ENCODE results near the gene ERAP2. TPM values are rescaled to one million over a fixed set of nuclear protein-coding genes. Genes with fewer than 3 reads are reported as not detected.

Gene ERAP2
- total and polyA plus RNA-seq, 2 of the 13 experiments (the other 11 are each of a cell fraction or from before 2014, with no cell fraction given), result 12.8 to 16.6 TPM

DNA sequence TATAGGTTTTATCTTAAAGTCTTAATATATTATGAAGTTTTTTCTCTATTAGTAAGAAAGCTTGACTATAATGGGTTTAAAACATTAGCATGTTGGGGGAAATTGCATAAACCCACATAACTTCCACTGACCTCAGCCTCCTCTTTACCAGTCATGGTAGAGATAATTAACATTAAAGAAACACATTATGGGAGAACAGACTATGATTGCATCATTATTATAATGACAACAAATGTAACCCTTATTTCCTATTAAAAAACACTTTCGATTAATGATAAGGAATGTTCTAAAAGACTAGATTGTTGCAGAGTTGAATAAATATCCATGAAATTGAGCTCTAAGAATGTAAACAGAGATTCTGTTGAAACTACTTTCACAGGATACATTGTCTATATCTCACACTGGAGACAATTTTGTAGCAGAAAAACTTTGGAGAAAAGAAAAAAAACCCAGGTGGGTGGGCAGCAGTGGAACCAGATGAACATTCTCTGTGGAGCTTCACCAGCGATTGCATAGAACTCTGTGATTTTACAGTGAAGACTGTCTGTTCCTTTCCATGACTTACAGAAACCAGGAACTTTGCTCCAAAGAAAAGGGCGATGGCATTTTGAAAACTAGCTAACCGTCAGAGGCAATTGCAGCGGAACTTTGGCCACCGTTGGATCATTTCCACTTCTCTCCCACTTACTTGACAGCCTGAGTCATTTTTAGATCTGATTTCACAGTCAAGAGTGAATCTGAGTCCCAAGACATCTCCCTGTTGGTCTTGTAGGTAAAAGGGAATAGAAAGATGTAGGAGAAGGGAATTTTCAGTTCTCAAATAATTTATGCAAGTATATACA, 21.0 kb upstream of the ERAP2 start:
- FAIRE-seq, result no peak
- WGBS (ENCODE audit: low lambda C conversion rate), result 0% methylated on average over 6 of the region's 6 CpGs
- TF ChIP-seq SMAD3 (CRISPR knock-in tag; IDR thresholded peaks at IDR 0.05) (no peak), ATF7 (IDR thresholded peaks at IDR 0.05) (peak; percentile 60), ATF7 (CRISPR knock-in tag; IDR thresholded peaks at IDR 0.05) (no peak)
- TF ChIP-seq, protein P1, sequence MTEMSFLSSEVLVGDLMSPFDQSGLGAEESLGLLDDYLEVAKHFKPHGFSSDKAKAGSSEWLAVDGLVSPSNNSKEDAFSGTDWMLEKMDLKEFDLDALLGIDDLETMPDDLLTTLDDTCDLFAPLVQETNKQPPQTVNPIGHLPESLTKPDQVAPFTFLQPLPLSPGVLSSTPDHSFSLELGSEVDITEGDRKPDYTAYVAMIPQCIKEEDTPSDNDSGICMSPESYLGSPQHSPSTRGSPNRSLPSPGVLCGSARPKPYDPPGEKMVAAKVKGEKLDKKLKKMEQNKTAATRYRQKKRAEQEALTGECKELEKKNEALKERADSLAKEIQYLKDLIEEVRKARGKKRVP (CRISPR knock-in tag; IDR thresholded peaks at IDR 0.05), result no peak
- H2AFZ ChIP-seq (ENCODE audit: low read length), result peak overlapping the region; percentile 29
- ChIA-PET CTCF (ENCODE audit: low intra/inter-chr PET ratio, low total read pairs) (no interaction called here), POLR2A (no interaction called here)
- no peak for DNase-seq (ENCODE audit: low spot score)
- no TSS peak for BruUV-seq (replicated peaks)
- H3K27me3 ChIP-seq (ENCODE audit: control insufficient read depth in 1 of 2, insufficient read depth in 2 of 2, low read length in 2 of 2), result no peaks in the 10 kb centered on the region
- peaks cover 11% of the 10 kb centered on the region; the same call in 1 of the 2 replicates for H3K4me1 ChIP-seq (ENCODE audit: insufficient read depth, low read length)
- peak overlapping the region; percentile 52 for H3K4me2 ChIP-seq (ENCODE audit: low read depth, low read length)
- peak overlapping the region in 2 of 3 experiments; percentile 13 to 19; a peak in 2 of 6 replicates for H3K4me3 ChIP-seq (replicated peaks in 1 of 3; ENCODE audit: insufficient read depth in 1 of 3, low read depth in 2 of 3, low read length in 3 of 3)
- no peaks in the 10 kb centered on the region for H3K79me2 ChIP-seq (ENCODE audit: insufficient read depth, low read length)
- intact Hi-C loops (cut with micrococcal nuclease; ENCODE audit: unreplicated experiment), result no loop called here
- ATAC-seq, result peak; percentile 63; the same call in 1 of the 3 replicates
- H3K27ac ChIP-seq (ENCODE audit: extremely low read length, insufficient read depth, low read length), result no peak overlapping the region
- H3K9ac ChIP-seq (ENCODE audit: insufficient read depth, low read depth, low read length), result no peak overlapping the region
- H3K36me3 ChIP-seq (replicated peaks in 1 of 2; ENCODE audit: control insufficient read depth in 1 of 2, insufficient read depth in 2 of 2, low read length in 2 of 2), result no peaks in the 10 kb centered on the region
- no peaks in the 10 kb centered on the region for H4K20me1 ChIP-seq (ENCODE audit: insufficient read depth, low read length)
- in situ Hi-C loops (cut with HindIII; ENCODE audit: extremely low pct_ligation_motif_present, low pct_unique_long_range_greater_than_20kb), result no loop called here
- H3K9me3 ChIP-seq (ENCODE audit: low read length), result no peaks in the 10 kb centered on the region

DNA sequence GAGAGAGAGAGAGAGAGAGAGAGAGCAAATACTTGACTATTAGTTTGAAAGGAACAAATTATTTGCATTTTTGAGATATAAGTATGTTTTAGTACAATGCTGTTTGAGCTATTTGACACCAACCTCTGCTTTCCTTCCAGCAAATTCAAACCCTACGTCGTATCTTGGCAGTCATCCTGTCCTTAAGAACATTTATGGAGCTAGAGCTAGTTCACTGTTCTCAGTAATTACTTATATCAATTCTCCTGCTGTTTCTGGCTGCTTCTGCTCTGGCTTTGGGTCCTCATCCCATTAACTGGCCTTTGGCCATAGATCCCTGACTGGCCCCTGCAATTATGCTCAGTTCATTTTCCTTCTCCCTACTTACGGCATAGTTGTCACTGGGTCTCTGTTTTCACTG, 19.9 kb upstream of the ERAP2 start:
- intact Hi-C loops (cut with micrococcal nuclease; ENCODE audit: unreplicated experiment), result no loop called here
- peaks cover 11% of the 10 kb centered on the region; the same call in 1 of the 2 replicates for H3K4me1 ChIP-seq (ENCODE audit: insufficient read depth, low read length)
- no peaks in the 10 kb centered on the region for H3K9me3 ChIP-seq (ENCODE audit: low read length)
- no peaks in the 10 kb centered on the region for H3K79me2 ChIP-seq (ENCODE audit: insufficient read depth, low read length)
- DNase-seq (ENCODE audit: low spot score) (no peak), ATAC-seq (no peak), FAIRE-seq (no peak)
- H3K27me3 ChIP-seq (ENCODE audit: control insufficient read depth in 1 of 2, insufficient read depth in 2 of 2, low read length in 2 of 2), result no peaks in the 10 kb centered on the region
- ChIA-PET POLR2A (no interaction called here), CTCF (ENCODE audit: low intra/inter-chr PET ratio, low total read pairs) (no interaction called here)
- no peaks in the 10 kb centered on the region for H3K36me3 ChIP-seq (replicated peaks in 1 of 2; ENCODE audit: control insufficient read depth in 1 of 2, insufficient read depth in 2 of 2, low read length in 2 of 2)
- 91% methylated on average over 3 of the region's 3 CpGs for WGBS (ENCODE audit: low lambda C conversion rate)
- no peak overlapping the region for H2AFZ ChIP-seq (ENCODE audit: low read length)
- BruUV-seq (replicated peaks), result no TSS peak
- no peak overlapping the region for H3K4me3 ChIP-seq (replicated peaks in 1 of 3; ENCODE audit: insufficient read depth in 1 of 3, low read depth in 2 of 3, low read length in 3 of 3)
- no peak overlapping the region for H3K9ac ChIP-seq (ENCODE audit: insufficient read depth, low read depth, low read length)
- no peak overlapping the region for H3K27ac ChIP-seq (ENCODE audit: extremely low read length, insufficient read depth, low read length)
- TF ChIP-seq GATAD1 (CRISPR knock-in tag; IDR thresholded peaks at IDR 0.05), result no peak
- no peak for TF ChIP-seq IKZF1 (IDR thresholded peaks at IDR 0.05)
- TF ChIP-seq AKAP8 (CRISPR knock-in tag; IDR thresholded peaks at IDR 0.05), result no peak
- no peak for TF ChIP-seq BHLHE40 (IDR thresholded peaks at IDR 0.05; ENCODE audit: low read length)
- no peak for TF ChIP-seq CBFB (CRISPR knock-in tag; IDR thresholded peaks at IDR 0.05)
- TF ChIP-seq JUN (CRISPR knock-in tag; IDR thresholded peaks at IDR 0.05), result no peak
- TF ChIP-seq, protein P2, sequence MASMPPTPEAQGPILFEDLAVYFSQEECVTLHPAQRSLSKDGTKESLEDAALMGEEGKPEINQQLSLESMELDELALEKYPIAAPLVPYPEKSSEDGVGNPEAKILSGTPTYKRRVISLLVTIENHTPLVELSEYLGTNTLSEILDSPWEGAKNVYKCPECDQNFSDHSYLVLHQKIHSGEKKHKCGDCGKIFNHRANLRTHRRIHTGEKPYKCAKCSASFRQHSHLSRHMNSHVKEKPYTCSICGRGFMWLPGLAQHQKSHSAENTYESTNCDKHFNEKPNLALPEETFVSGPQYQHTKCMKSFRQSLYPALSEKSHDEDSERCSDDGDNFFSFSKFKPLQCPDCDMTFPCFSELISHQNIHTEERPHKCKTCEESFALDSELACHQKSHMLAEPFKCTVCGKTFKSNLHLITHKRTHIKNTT (CRISPR knock-in tag; IDR thresholded peaks at IDR 0.05), result no peak
- no peak for TF ChIP-seq ZNF17 (CRISPR knock-in tag; IDR thresholded peaks at IDR 0.05)
- TF ChIP-seq SMAD3 (CRISPR knock-in tag; IDR thresholded peaks at IDR 0.05), result no peak
- TF ChIP-seq ZNF383 (CRISPR knock-in tag; IDR thresholded peaks at IDR 0.05; ENCODE audit: borderline replicate concordance), result no peak
- TF ChIP-seq ZNF644 (CRISPR knock-in tag; IDR thresholded peaks at IDR 0.05; ENCODE audit: low read depth), result no peak
- TF ChIP-seq, protein P3, sequence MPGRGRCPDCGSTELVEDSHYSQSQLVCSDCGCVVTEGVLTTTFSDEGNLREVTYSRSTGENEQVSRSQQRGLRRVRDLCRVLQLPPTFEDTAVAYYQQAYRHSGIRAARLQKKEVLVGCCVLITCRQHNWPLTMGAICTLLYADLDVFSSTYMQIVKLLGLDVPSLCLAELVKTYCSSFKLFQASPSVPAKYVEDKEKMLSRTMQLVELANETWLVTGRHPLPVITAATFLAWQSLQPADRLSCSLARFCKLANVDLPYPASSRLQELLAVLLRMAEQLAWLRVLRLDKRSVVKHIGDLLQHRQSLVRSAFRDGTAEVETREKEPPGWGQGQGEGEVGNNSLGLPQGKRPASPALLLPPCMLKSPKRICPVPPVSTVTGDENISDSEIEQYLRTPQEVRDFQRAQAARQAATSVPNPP (CRISPR knock-in tag; IDR thresholded peaks at IDR 0.05), result no peak
- no peaks in the 10 kb centered on the region for H4K20me1 ChIP-seq (ENCODE audit: insufficient read depth, low read length)
- no peak overlapping the region for H3K4me2 ChIP-seq (ENCODE audit: low read depth, low read length)
- in situ Hi-C loops (cut with HindIII; ENCODE audit: extremely low pct_ligation_motif_present, low pct_unique_long_range_greater_than_20kb), result no loop called here

Data from HepG2 (cell line).